Panc1 (cell line): ENCODE data around the gene APOBEC3G.

Source experiments
- CTCF ChIP-seq: fragments of 450-650 bp; IDR thresholded peaks from 2 replicates; pipeline ENCODE4 v1.5.1; 2017; ENCODE audit warnings: mild to moderate bottlenecking
- POLR2AphosphoS5 ChIP-seq: IDR thresholded peaks from 2 replicates; pipeline ENCODE4 v1.6.1; 2012; ENCODE audit warnings: mild to moderate bottlenecking, low read depth, low read length, moderate library complexity
- REST ChIP-seq, 2 experiments: IDR thresholded peaks; 2 replicates each; pipeline ENCODE4 v1.6.1; 2011 to 2012; ENCODE audit warnings: low read depth in 2 of 2, control low read depth in 1 of 2, low read length in 1 of 2, mild to moderate bottlenecking in 1 of 2, moderate library complexity in 1 of 2; ENCODE audit not compliant: insufficient read depth in 1 of 2
- SIN3A ChIP-seq: IDR thresholded peaks from 2 replicates; pipeline ENCODE4 v1.6.1; 2012; ENCODE audit warnings: low read depth, mild to moderate bottlenecking, low read length, moderate library complexity, borderline replicate concordance; ENCODE audit not compliant: insufficient read depth
- TCF7L2 ChIP-seq: IDR thresholded peaks from 2 replicates; pipeline ENCODE4 v1.6.1; 2011; ENCODE audit warnings: mild to moderate bottlenecking, low read depth, low read length, inconsistent platforms

- TF ChIP-seq CTCF (no peak), SIN3A (no peak), POLR2AphosphoS5 (no peak), REST (IDR thresholded peaks at IDR 0.05; ENCODE audit: insufficient read depth in 1 of 2, low read depth in 2 of 2, low read length in 1 of 2) (no peak), TCF7L2 (no peak)
Observed at GRCh38 chr22:39078329-39078728, 1.3 kb downstream of the APOBEC3G start.
